Muscle layer of colon (tissue), 2 donors: Measurements from ENCODE around the gene PLA2G3.
A peak's percentile ranks its signal among the peaks of the same experiment; 100 is the strongest.

Source experiments
- H3K27ac ChIP-seq: one replicate; pipeline ENCODE4 v1.7.0; 2013; ENCODE audit warnings: low read depth, mild to moderate bottlenecking, low read length, moderate library complexity
- H3K27me3 ChIP-seq, 2 donors: one replicate each; pipeline ENCODE4 v1.7.0; 2013; ENCODE audit warnings: low read length in 2 of 2, mild to moderate bottlenecking in 2 of 2; ENCODE audit not compliant: insufficient read depth in 2 of 2, control insufficient read depth in 1 of 2
- H3K36me3 ChIP-seq: one replicate; pipeline ENCODE4 v1.7.0; 2013; ENCODE audit warnings: mild to moderate bottlenecking, low read length; ENCODE audit not compliant: insufficient read depth
- H3K4me1 ChIP-seq: one replicate; pipeline ENCODE4 v1.7.0; 2013; ENCODE audit warnings: mild to moderate bottlenecking, low read length; ENCODE audit not compliant: insufficient read depth
- H3K4me3 ChIP-seq, 2 donors: one replicate each; pipeline ENCODE4 v1.7.0; 2013; ENCODE audit warnings: low read length in 2 of 2, low read depth in 1 of 2, mild to moderate bottlenecking in 1 of 2, moderate library complexity in 1 of 2
- H3K9ac ChIP-seq: one replicate; pipeline ENCODE4 v1.7.0; 2013; ENCODE audit warnings: low read length
- H3K9me3 ChIP-seq: one replicate; pipeline ENCODE4 v1.7.0; 2013; ENCODE audit warnings: mild to moderate bottlenecking, low read length
- donor health status: abdominal sarcoma.
- donor health status: Adenocarcinoma of cecum.

The PLA2G3 gene

GRCh38 chr22:31106731-31107177 lies 33.6 kb downstream of the PLA2G3 start:
- peak overlapping the region; percentile 84 to 93 for H3K4me3 ChIP-seq
- H3K4me1 ChIP-seq, result peaks cover 40% of the 10 kb centered on the region
- H3K27ac ChIP-seq, result peak overlapping the region; percentile 84
- H3K9ac ChIP-seq, result peak overlapping the region; percentile 96
- H3K27me3 ChIP-seq, result no peaks in the 10 kb centered on the region
- H3K36me3 ChIP-seq, result peaks cover 30% of the 10 kb centered on the region
- H3K9me3 ChIP-seq, result no peaks in the 10 kb centered on the region

GRCh38 chr22:31106001-31106571 lies 34.2 kb downstream of the PLA2G3 start:
- no peaks in the 10 kb centered on the region for H3K9me3 ChIP-seq
- peak overlapping the region; percentile 96 for H3K9ac ChIP-seq
- peak overlapping the region; percentile 84 to 93 for H3K4me3 ChIP-seq
- H3K27ac ChIP-seq, result peak overlapping the region; percentile 84
- H3K36me3 ChIP-seq, result peaks cover 36% of the 10 kb centered on the region
- H3K27me3 ChIP-seq, result no peaks in the 10 kb centered on the region
- peaks cover 43% of the 10 kb centered on the region for H3K4me1 ChIP-seq

- Histone ChIP-seq H3K9me3 (no peaks in the 10 kb centered on the region), H3K27me3 (no peaks in the 10 kb centered on the region), H3K36me3 (peaks cover 43% of the 10 kb centered on the region), H3K9ac (peak overlapping the region; percentile 96), H3K4me3 (peak overlapping the region; percentile 33 to 84), H3K27ac (peak overlapping the region; percentile 84), H3K4me1 (peaks cover 48% of the 10 kb centered on the region)
These were observed 34.9 kb downstream of the PLA2G3 start for GRCh38 chr22:31105282-31105929.

GRCh38 chr22:31104869-31105268 lies 35.4 kb downstream of the PLA2G3 start:
- peak overlapping the region; percentile 96 for H3K9ac ChIP-seq
- peaks cover 53% of the 10 kb centered on the region for H3K4me1 ChIP-seq
- no peaks in the 10 kb centered on the region for H3K27me3 ChIP-seq
- H3K4me3 ChIP-seq, result peak overlapping the region; percentile 33 to 84
- no peaks in the 10 kb centered on the region for H3K9me3 ChIP-seq
- H3K36me3 ChIP-seq, result peaks cover 48% of the 10 kb centered on the region
- peak overlapping the region; percentile 84 for H3K27ac ChIP-seq

GRCh38 chr22:31103899-31104694 lies 36.2 kb downstream of the PLA2G3 start:
- Histone ChIP-seq H3K4me1 (peaks cover 61% of the 10 kb centered on the region), H3K9ac (peak overlapping the region; percentile 91), H3K27me3 (no peaks in the 10 kb centered on the region), H3K27ac (peak overlapping the region; percentile 85), H3K9me3 (no peaks in the 10 kb centered on the region), H3K36me3 (peaks cover 56% of the 10 kb centered on the region), H3K4me3 (peak overlapping the region in 1 of 2 donors; percentile 29)

- no peaks in the 10 kb centered on the region for H3K9me3 ChIP-seq
- H3K27me3 ChIP-seq, result no peaks in the 10 kb centered on the region
- H3K27ac ChIP-seq, result peak overlapping the region; percentile 85
- H3K9ac ChIP-seq, result peak overlapping the region; percentile 91
- H3K4me3 ChIP-seq, result peak overlapping the region in 1 of 2 donors; percentile 29
- peaks cover 67% of the 10 kb centered on the region for H3K4me1 ChIP-seq
- peaks cover 63% of the 10 kb centered on the region for H3K36me3 ChIP-seq
These were observed 37.2 kb downstream of the PLA2G3 start for GRCh38 chr22:31103111-31103510.

GRCh38 chr22:31102441-31103081 lies 37.7 kb downstream of the PLA2G3 start:
- H3K27me3 ChIP-seq, result no peaks in the 10 kb centered on the region
- peak overlapping the region; percentile 85 for H3K27ac ChIP-seq
- H3K4me1 ChIP-seq, result peaks cover 70% of the 10 kb centered on the region
- H3K4me3 ChIP-seq, result peak overlapping the region in 1 of 2 donors; percentile 29
- peak overlapping the region; percentile 91 for H3K9ac ChIP-seq
- no peaks in the 10 kb centered on the region for H3K9me3 ChIP-seq
- peaks cover 69% of the 10 kb centered on the region for H3K36me3 ChIP-seq

- peaks cover 78% of the 10 kb centered on the region for H3K4me1 ChIP-seq
- no peaks in the 10 kb centered on the region for H3K9me3 ChIP-seq
- peaks cover 84% of the 10 kb centered on the region for H3K36me3 ChIP-seq
- no peaks in the 10 kb centered on the region for H3K27me3 ChIP-seq
- peak overlapping the region; percentile 80 for H3K27ac ChIP-seq
- H3K9ac ChIP-seq, result no peak overlapping the region
- no peak overlapping the region for H3K4me3 ChIP-seq
These were observed 39.4 kb downstream of the PLA2G3 start for GRCh38 chr22:31100762-31101525.

GRCh38 chr22:31099841-31100761 lies 40.2 kb downstream of the PLA2G3 start:
- Histone ChIP-seq H3K4me1 (peaks cover 80% of the 10 kb centered on the region), H3K4me3 (no peak overlapping the region), H3K27ac (peak overlapping the region; percentile 80), H3K27me3 (no peaks in the 10 kb centered on the region), H3K9ac (peak overlapping the region; percentile 8), H3K9me3 (no peaks in the 10 kb centered on the region), H3K36me3 (peaks cover 85% of the 10 kb centered on the region)

GRCh38 chr22:31099386-31099785 lies 40.9 kb downstream of the PLA2G3 start:
- Histone ChIP-seq H3K4me1 (peaks cover 83% of the 10 kb centered on the region), H3K4me3 (peak overlapping the region in 1 of 2 donors; percentile 38), H3K36me3 (peaks cover 88% of the 10 kb centered on the region), H3K27ac (peak overlapping the region; percentile 88), H3K27me3 (no peaks in the 10 kb centered on the region), H3K9ac (peak overlapping the region; percentile 8), H3K9me3 (no peaks in the 10 kb centered on the region)
